Neural crest cell (in vitro differentiated cells): ENCODE results near the gene POLN. TPM values are rescaled to one million over a fixed set of nuclear protein-coding genes. Genes with fewer than 3 reads are reported as not detected.
A peak's percentile ranks its signal among the peaks of the same experiment; 100 is the strongest.

Source experiments
- DNase-seq: peaks from one replicate; pipeline ENCODE4 v3.0.0; 2021; ENCODE audit warnings: low read depth, mixed read lengths, low spot score
- H3K27ac Mint-ChIP-seq: one replicate; pipeline ENCODE4 v1.8.0; 2021; ENCODE audit warnings: mild to moderate bottlenecking, mixed read lengths; ENCODE audit not compliant: unreplicated experiment
- H3K27me3 Mint-ChIP-seq: 2 replicates; pipeline ENCODE4 v1.8.0; 2021; ENCODE audit warnings: low read depth, mild to moderate bottlenecking, mixed read lengths
- H3K36me3 Mint-ChIP-seq: 2 replicates; pipeline ENCODE4 v1.8.0; 2021; ENCODE audit warnings: low read depth, mild to moderate bottlenecking, mixed read lengths
- H3K4me1 Mint-ChIP-seq: 2 replicates; pipeline ENCODE4 v1.8.0; 2021; ENCODE audit warnings: mixed read lengths
- H3K4me3 Mint-ChIP-seq: one replicate; pipeline ENCODE4 v1.8.0; 2021; ENCODE audit warnings: mild to moderate bottlenecking, mixed read lengths
- H3K9me3 Mint-ChIP-seq: 2 replicates; pipeline ENCODE4 v1.8.0; 2021; ENCODE audit warnings: mixed read lengths
- total RNA-seq: library from RNA; stranded (reverse); gene quantifications from 2 replicates; pipeline ENCODE4 v1.2.1, GENCODE V29; 2021
- TF ChIP-seq, protein P1 (sequence below): fragments of 200-600 bp; sonication (generic); conservative IDR thresholded peaks from 2 replicates; pipeline ENCODE4 v1.5.0; 2021; ENCODE audit warnings: antibody characterized with exemption, mild to moderate bottlenecking

The POLN gene
- total RNA-seq, 1 donor from 2014 or later: 5.6 TPM

DNA sequence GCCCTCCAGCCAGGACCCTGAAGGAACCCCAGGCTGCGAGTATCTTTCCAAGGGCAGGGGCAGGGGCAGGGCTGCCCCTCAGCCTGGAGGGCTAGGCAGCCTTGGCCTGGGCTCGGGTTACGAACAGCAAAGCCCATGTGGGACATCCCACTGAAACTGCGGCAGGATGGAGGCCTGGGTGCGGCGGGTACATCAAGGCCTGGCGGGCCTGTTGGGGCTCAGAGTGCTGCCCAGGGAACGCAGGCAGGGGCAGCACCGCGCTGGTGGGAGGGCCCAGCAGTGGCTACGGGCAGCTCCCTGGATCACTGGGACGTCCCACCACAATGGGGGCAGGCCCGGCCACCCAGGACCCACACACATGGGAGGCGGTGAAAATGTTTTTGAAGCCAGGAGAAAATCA lies 171.9 kb downstream of the POLN start:
- no peaks in the 10 kb centered on the region for H3K36me3 Mint-ChIP-seq
- H3K27me3 Mint-ChIP-seq: no peaks in the 10 kb centered on the region
- H3K9me3 Mint-ChIP-seq: no peaks in the 10 kb centered on the region
- H3K27ac Mint-ChIP-seq: no peak overlapping the region
- no peak for DNase-seq
- no peak overlapping the region for H3K4me3 Mint-ChIP-seq
- peaks cover 25% of the 10 kb centered on the region for H3K4me1 Mint-ChIP-seq
- TF ChIP-seq, protein P1, sequence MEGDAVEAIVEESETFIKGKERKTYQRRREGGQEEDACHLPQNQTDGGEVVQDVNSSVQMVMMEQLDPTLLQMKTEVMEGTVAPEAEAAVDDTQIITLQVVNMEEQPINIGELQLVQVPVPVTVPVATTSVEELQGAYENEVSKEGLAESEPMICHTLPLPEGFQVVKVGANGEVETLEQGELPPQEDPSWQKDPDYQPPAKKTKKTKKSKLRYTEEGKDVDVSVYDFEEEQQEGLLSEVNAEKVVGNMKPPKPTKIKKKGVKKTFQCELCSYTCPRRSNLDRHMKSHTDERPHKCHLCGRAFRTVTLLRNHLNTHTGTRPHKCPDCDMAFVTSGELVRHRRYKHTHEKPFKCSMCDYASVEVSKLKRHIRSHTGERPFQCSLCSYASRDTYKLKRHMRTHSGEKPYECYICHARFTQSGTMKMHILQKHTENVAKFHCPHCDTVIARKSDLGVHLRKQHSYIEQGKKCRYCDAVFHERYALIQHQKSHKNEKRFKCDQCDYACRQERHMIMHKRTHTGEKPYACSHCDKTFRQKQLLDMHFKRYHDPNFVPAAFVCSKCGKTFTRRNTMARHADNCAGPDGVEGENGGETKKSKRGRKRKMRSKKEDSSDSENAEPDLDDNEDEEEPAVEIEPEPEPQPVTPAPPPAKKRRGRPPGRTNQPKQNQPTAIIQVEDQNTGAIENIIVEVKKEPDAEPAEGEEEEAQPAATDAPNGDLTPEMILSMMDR: no peak

DNA sequence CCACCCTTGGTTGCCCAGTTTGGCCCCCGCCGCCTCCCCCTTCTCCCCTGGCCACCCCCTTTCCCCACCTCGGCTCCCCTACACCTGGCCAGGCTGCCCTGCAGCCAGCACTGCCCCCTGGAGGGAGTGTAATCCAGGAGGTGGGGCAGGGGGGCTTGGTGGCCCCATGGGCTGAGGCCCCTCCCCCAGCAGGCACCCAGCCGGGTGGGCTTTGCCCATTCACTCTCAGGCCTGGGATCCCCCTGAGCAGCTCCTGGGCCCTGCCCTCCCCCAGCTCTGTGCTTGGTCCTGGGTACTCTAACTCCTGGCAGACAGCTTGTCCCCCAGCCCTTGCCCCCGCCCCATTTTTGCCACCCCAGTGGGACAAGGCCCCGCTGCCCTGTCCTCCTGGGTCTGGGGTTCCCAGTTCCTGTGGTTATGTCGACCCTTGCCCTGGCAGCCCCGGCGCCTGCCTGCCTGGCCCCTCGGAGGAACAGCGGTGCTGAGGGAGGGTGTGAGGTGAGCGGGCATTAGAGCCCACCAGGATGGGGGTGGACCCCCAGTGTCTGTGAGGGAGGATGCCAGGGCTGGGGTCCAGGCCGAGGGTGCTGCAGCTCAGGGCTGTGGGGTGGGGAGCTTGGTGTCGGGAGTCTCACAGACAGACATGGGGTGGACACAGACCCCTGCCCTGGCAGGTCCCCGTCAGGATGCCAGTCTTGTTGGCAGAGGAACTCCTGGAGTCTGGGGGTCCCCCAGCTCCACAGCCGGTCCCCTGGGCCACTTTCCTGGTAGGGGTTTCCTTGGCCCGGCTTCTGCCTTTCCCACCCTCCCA lies 172.6 kb downstream of the POLN start:
- no peak overlapping the region for H3K4me3 Mint-ChIP-seq
- no peaks in the 10 kb centered on the region for H3K36me3 Mint-ChIP-seq
- H3K4me1 Mint-ChIP-seq: peaks cover 25% of the 10 kb centered on the region
- TF ChIP-seq, protein P1: no peak
- no peaks in the 10 kb centered on the region for H3K9me3 Mint-ChIP-seq
- DNase-seq: no peak
- H3K27me3 Mint-ChIP-seq: no peaks in the 10 kb centered on the region
- H3K27ac Mint-ChIP-seq: no peak overlapping the region

DNA sequence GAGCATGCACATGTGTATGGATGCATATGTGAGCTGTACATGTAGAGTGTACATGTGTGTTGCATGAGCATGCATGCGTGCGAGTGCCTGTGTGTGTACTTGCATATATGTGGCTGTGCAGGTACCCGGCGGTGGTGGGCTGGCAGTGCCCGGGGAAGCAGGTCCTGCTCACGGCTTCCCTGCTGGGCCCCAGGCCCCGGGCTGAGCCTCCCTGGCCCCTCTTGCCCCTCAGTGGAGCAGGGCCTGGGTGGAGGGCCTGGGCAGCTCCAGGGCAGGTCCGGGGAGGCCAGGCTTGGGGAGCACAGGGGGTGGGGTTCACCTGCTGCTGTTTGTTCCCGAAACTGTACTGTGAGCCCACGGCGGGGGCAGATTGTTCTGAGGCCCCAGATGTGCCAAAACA lies 173.4 kb downstream of the POLN start:
- Mint-ChIP-seq H3K27me3 (no peaks in the 10 kb centered on the region), H3K4me3 (peak overlapping the region; percentile 35), H3K9me3 (no peaks in the 10 kb centered on the region), H3K36me3 (no peaks in the 10 kb centered on the region), H3K27ac (no peak overlapping the region), H3K4me1 (peaks cover 25% of the 10 kb centered on the region)
- no peak for DNase-seq
- TF ChIP-seq, protein P1: no peak

DNA sequence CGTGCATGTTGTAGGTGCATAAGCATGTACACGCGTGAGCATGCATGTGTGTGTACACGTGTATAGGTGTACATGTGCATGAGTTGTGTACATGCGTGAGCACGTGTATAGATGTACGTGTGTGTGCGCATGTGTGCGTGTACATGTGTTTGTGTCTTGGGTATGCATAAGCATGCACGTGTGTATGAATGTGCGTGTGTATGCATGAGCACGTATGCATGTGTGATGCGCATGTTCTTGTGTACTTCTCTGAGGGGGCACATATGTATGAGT lies 173.8 kb downstream of the POLN start:
- Mint-ChIP-seq H3K4me3 (peak overlapping the region; percentile 35), H3K27ac (no peak overlapping the region), H3K4me1 (peaks cover 25% of the 10 kb centered on the region), H3K27me3 (no peaks in the 10 kb centered on the region), H3K9me3 (no peaks in the 10 kb centered on the region), H3K36me3 (no peaks in the 10 kb centered on the region)
- no peak for DNase-seq
- TF ChIP-seq, protein P1: no peak

DNA sequence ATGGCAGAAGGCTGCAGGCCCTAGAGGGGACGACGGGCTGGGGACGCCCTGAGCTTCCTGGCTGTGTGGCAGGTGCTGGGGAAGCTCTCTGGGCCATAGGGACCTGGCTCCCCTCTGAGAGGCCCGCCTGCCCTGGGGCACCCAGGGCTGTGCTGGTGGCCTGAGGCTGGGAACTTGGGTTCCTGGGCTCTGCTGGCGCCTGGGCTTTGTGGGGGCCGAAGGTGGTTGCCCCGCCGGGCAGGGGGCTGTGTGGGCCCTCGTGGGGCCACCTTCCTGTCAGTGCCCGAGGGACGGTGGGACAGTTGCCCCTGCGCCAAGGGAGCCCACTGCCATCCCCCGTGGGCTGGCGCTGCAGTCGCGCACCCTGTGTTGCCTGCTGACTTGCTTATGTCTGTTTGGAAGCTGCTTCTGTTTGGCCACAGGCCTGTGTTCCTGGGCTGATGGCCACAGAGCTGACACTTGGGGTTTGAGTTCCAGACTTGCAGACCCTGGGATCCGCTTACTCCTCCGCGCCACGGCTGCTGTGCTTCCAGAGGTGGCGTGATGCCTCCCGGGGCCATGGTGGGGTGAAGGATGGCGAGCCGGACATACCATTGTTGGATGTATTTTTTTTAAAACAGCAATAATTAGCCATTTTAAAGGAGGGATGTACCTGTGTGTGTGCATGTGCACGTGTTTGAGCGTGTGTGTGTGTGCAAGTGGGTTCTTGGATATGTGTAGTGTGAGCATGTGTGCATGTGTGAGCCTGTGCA lies 174.3 kb downstream of the POLN start:
- TF ChIP-seq, protein P1: no peak
- Mint-ChIP-seq H3K9me3 (no peaks in the 10 kb centered on the region), H3K27me3 (no peaks in the 10 kb centered on the region), H3K36me3 (no peaks in the 10 kb centered on the region), H3K4me1 (peaks cover 25% of the 10 kb centered on the region), H3K27ac (no peak overlapping the region), H3K4me3 (peak overlapping the region; percentile 35)
- no peak for DNase-seq
